ENCODE measurements around the gene CLIC3.

GRCh38 chr9:137015540-137015930 lies 19.2 kb upstream of the CLIC3 start:
- no peak for TF ChIP-seq CTCF (IDR thresholded peaks at IDR 0.05 in 4 of 5, conservative IDR thresholded peaks at IDR 0.05 in 1 of 5)
- no peak for TF ChIP-seq POLR2A (IDR thresholded peaks at IDR 0.05)
